Left lung (tissue), 14 donors: ENCODE results near the gene IFNA21. TPM values are rescaled to one million over a fixed set of nuclear protein-coding genes. Genes with fewer than 3 reads are reported as not detected.
A peak's percentile ranks its signal among the peaks of the same experiment; 100 is the strongest.
"Not testable (repeated sequence)": the region's sequence is repeated elsewhere in the genome, so short reads cannot be mapped to it uniquely, and the experiment has no call there.

Source experiments
- ATAC-seq: fragments of 200-7000 bp; cut with Tn5 transposase; one replicate; pipeline ENCODE4 v1.9.1; 2020; ENCODE audit warnings: moderate library complexity
- DNase-seq, 4 donors: peaks; one replicate each; pipeline ENCODE4 v3.0.0-alpha.2; 2013 to 2020
- H3K27ac ChIP-seq, 2 donors: fragments of 200-600 bp; sonication (generic) in 1 of 2; one replicate each; pipeline versions ENCODE4 v1.5.0 to v1.8.0; 2020 to 2021
- H3K27me3 ChIP-seq, 2 donors: fragments of 200-600 bp; sonication (generic) in 1 of 2; one replicate each; pipeline versions ENCODE4 v1.5.0 to v1.8.0; 2020 to 2021
- H3K36me3 ChIP-seq, 2 donors: fragments of 200-600 bp; sonication (generic) in 1 of 2; one replicate each; pipeline versions ENCODE4 v1.5.0 to v1.8.0; 2020 to 2021
- H3K4me1 ChIP-seq, 2 donors: fragments of 200-600 bp; one replicate each; pipeline ENCODE4 v1.8.0; 2021
- H3K4me3 ChIP-seq, 2 donors: fragments of 200-600 bp; sonication (generic) in 1 of 2; one replicate each; pipeline versions ENCODE4 v1.5.0 to v1.8.0; 2020 to 2021; ENCODE audit warnings: mild to moderate bottlenecking in 1 of 2
- H3K9me3 ChIP-seq, 2 donors: fragments of 200-600 bp; sonication (generic) in 1 of 2; one replicate each; pipeline versions ENCODE4 v1.5.0 to v1.8.0; 2020 to 2021
- CTCF ChIP-seq, 2 donors: fragments of 200-600 bp; sonication (generic) in 1 of 2; IDR thresholded peaks; one replicate each; pipeline versions ENCODE4 v1.5.0 to v1.8.0; 2021; ENCODE audit warnings: antibody characterized with exemption in 2 of 2
- intact Hi-C, 2 donors: fragments of 100-400 bp; cut with DNase I; formaldehyde crosslinking; loops; one replicate each; pipeline versions ENCODE4 v1.11.2 to v1.14.2; 2022
- long read RNA-seq, 12 donors: library from polyadenylated mRNA in 2 of 12; unstranded in 2 of 12; transcript quantifications; one replicate each; pipeline ENCODE4 v2.0.0 and lab custom pipeline, GENCODE V29; 2019 to 2026
- polyA plus RNA-seq, 6 donors: library from polyadenylated mRNA; unstranded; fragments of 120-200 nt; gene quantifications; one replicate each; pipeline ENCODE4 v1.2.1, GENCODE V29; 2013; ENCODE audit not compliant: insufficient read length in 6 of 6
- total RNA-seq, 2 donors: library from RNA; stranded (reverse); fragmentation: NEBNext Ultra II Directional; extraction: Animal tissue kit (Norgen Biotek cat#: 25700); gene quantifications; one replicate each; pipeline ENCODE4 v1.2.1, GENCODE V29; 2021
- donor health status: DM: no; HTN: yes; CAD: no.
- donor health status: DM: no; HTN: no; CAD: no.

The IFNA21 gene
- total RNA-seq = not detected
- not detected for polyA plus RNA-seq
- long read RNA-seq, donor 1 = 0 reads
- long read RNA-seq, donor 2 = 0 reads
- long read RNA-seq, donor 3 = 0 reads
- long read RNA-seq, donor 4 = 0 reads
- long read RNA-seq, donor 5 = 0 reads
- long read RNA-seq, donor 6 = 0 reads
- long read RNA-seq, donor 7 = 0 reads
- long read RNA-seq, donor 8 = 0 reads
- long read RNA-seq, donor 9 = 0 reads
- long read RNA-seq, donor 10 = 0 reads
- long read RNA-seq, donor 11, partial matches to known transcripts = 0 of 1 reads
- long read RNA-seq, donor 11, other reads (novel, unspliced or antisense) = 0 of 1 reads
- long read RNA-seq, donor 12 = 0 reads

- DNase-seq, H3K9me3 ChIP-seq, H3K27ac ChIP-seq, intact Hi-C loops, H3K4me3 ChIP-seq, H3K27me3 ChIP-seq, H3K4me1 ChIP-seq, H3K36me3 ChIP-seq, ATAC-seq: not testable (repeated sequence)
These were observed at the start of gene IFNA21 for GRCh38 chr9:21166560-21166959. IFNA21 (minus strand) TSS chr9:21166660; CDS start chr9:21166612, 48 bp downstream.

- intact Hi-C loops = not testable (repeated sequence)
These were observed 47.2 kb upstream of the IFNA21 start for GRCh38 chr9:21213411-21214326.

GRCh38 chr9:21212160-21212559, 45.7 kb upstream of the IFNA21 start:
- intact Hi-C loops, H3K4me3 ChIP-seq, H3K27ac ChIP-seq: not testable (repeated sequence)

More at GRCh38 chr9:21213411-21214326, 47.2 kb upstream of the IFNA21 start:
- peak; percentile 49 for ATAC-seq
- not testable (repeated sequence) for H3K36me3 ChIP-seq, H3K4me3 ChIP-seq, H3K27me3 ChIP-seq, H3K4me1 ChIP-seq, DNase-seq, H3K9me3 ChIP-seq, H3K27ac ChIP-seq
- TF ChIP-seq CTCF (IDR thresholded peaks at IDR 0.05) = peak; percentile 11 to 44

GRCh38 chr9:21210782-21211181, 44.3 kb upstream of the IFNA21 start:
- ATAC-seq, H3K9me3 ChIP-seq, H3K27ac ChIP-seq, H3K36me3 ChIP-seq, H3K27me3 ChIP-seq, DNase-seq, H3K4me1 ChIP-seq, H3K4me3 ChIP-seq, intact Hi-C loops: not testable (repeated sequence)

More at GRCh38 chr9:21212160-21212559, 45.7 kb upstream of the IFNA21 start:
- not testable (repeated sequence) for H3K27me3 ChIP-seq, H3K4me1 ChIP-seq, DNase-seq, ATAC-seq, H3K9me3 ChIP-seq, H3K36me3 ChIP-seq

- no peak overlapping the region for H3K4me3 ChIP-seq
- TF ChIP-seq CTCF (IDR thresholded peaks at IDR 0.05) = no peak
- H3K36me3 ChIP-seq = no peaks in the 10 kb centered on the region
- ATAC-seq (no peak), DNase-seq (peak in 1 of 4 donors; percentile 32)
- intact Hi-C loops = no loop called here
- no peak overlapping the region for H3K27ac ChIP-seq
- no peaks in the 10 kb centered on the region for H3K9me3 ChIP-seq
- no peaks in the 10 kb centered on the region for H3K4me1 ChIP-seq
- no peaks in the 10 kb centered on the region for H3K27me3 ChIP-seq
These were observed 43.9 kb upstream of the IFNA21 start for GRCh38 chr9:21210311-21210710.

DNA sequence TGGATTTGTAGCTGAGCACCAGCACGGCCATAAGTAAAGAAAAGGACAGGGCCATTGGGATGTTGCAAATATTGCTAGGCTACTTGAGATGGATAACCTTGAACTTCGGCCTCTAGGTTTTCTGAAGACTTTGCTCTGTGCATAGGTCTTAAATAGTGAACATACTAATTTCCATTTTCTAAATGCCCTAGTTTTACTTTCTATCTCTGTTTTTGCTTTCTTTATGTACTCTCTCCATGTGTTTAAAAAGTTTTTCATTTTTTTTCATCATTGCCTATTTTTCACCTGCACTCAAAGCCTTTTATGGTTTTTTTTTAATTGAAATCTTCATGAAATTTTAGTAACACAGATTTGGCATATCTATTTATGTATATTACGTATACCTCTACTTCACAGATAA, 40.6 kb upstream of the IFNA21 start, which contains the start of gene IFNA10:
IFNA10 (minus strand) TSS at position 101 of the 400 bp plus-strand sequence; CDS start at position 55, 46 bp downstream.
- H3K36me3 ChIP-seq, H3K9me3 ChIP-seq, H3K27me3 ChIP-seq, ATAC-seq, intact Hi-C loops, H3K4me3 ChIP-seq, H3K27ac ChIP-seq, H3K4me1 ChIP-seq, DNase-seq: not testable (repeated sequence)

DNA sequence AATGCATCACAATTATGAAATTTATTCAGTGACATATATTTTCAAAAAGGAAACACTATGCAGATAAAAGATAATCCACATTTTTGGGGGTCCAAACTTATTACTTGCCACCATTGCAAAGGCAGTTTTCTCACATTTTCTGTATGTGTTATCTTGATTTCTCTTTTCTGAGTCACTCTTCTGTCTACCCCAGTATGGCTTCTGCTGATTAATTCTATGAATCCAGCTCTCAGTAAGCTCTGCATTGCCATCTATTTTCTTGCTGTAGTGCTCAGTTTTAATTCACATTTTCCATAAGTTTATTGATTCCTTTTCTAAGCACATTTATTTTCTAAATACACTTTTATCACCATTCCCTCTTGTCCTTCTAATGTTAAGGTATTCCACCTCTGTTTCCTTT, 38.7 kb upstream of the IFNA21 start:
- Histone ChIP-seq H3K4me3 (no peak overlapping the region), H3K27ac (no peak overlapping the region), H3K36me3 (no peaks in the 10 kb centered on the region), H3K27me3 (no peaks in the 10 kb centered on the region), H3K4me1 (no peaks in the 10 kb centered on the region), H3K9me3 (peaks cover 0 to 3% of the 10 kb centered on the region in 2 donors)
- intact Hi-C loops = no loop called here
- ATAC-seq (no peak), DNase-seq (no peak)
- no peak for TF ChIP-seq CTCF (IDR thresholded peaks at IDR 0.05)

GRCh38 chr9:21202105-21202504, 35.6 kb upstream of the IFNA21 start, which contains the start of gene IFNA7:
IFNA7 (minus strand) TSS chr9:21202205; CDS start chr9:21202165, 40 bp downstream.
- DNase-seq, intact Hi-C loops, H3K27me3 ChIP-seq, H3K9me3 ChIP-seq, H3K4me3 ChIP-seq, H3K36me3 ChIP-seq, H3K27ac ChIP-seq, ATAC-seq, H3K4me1 ChIP-seq: not testable (repeated sequence)
